Tongue (tissue), 3 donors: Measurements from ENCODE around the gene TBC1D28. TPM values are rescaled to one million over a fixed set of nuclear protein-coding genes. Genes with fewer than 3 reads are reported as not detected.
"Not testable (repeated sequence)": the region's sequence is repeated elsewhere in the genome, so short reads cannot be mapped to it uniquely, and the experiment has no call there.

Experiments used
- DNase-seq: peaks from one replicate; pipeline ENCODE4 v3.0.0-alpha.2; 2015
- small RNA-seq: library from RNA; depleted of rRNA; stranded (forward); fragments of <200 nt; gene quantifications from one replicate; pipeline ENCODE3, GENCODE V24; 2014; ENCODE audit warnings: low replicate concordance
- total RNA-seq: library from RNA; depleted of rRNA; stranded (reverse); fragments of >200 nt; gene quantifications from one replicate; pipeline ENCODE4 v1.2.3, GENCODE V29; 2014

Gene TBC1D28
- total RNA-seq, 1 donor from 2014 or later: not detected

DNA sequence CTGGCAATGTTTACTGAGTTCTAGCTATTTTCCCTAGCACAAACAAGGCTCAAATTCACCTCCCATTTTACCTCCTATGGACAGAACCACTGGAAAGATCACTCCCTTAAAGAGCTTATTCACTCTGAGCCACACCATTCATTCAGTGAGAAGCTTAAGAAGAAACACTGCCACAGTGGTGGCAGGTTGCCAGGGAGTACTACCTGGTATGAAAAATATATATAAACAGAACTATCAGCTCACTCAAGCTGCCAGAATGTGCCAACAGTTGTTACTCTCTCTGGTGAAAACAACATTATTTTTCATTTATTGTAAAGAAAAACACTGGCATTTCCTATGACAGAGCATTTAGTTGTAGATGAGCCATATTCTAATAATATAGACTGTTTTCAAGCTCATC, 31.2 kb downstream of the TBC1D28 start:
- not testable (repeated sequence) for DNase-seq

DNA sequence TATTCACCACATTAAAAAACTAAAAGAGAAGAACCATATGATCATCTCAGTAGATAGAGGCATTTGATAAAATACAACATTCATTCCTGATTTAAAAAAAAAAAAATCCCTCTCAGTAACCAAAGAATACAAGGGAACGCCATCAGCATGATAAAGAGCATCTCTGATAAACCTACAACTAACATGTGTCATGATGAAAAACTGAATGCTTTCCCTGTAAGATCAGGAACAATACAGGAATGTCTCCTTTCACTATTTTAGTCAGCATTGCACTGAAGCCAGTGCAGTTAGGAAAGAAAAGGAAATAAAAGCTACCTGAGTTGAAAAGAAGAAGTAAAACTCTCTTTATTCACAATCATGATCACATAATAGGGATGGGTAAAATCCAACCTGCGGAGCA, 51.1 kb downstream of the TBC1D28 start:
- not testable (repeated sequence) for DNase-seq

Small RNA genes within 50 kb of the gene (small RNA-seq; reads per million reads assigned to genes)
- not detected for gene AC026271.2

Other genes starting within 250 kb of the TBC1D28 start
- 5.6 TPM for gene LGALS9C, start 167.6 kb downstream of the TBC1D28 start, total RNA-seq
- 4.8 TPM for gene FOXO3B, start 37.9 kb upstream of the TBC1D28 start, total RNA-seq
- gene FBXW10, start 99.7 kb upstream of the TBC1D28 start, total RNA-seq: 0.31 TPM
- gene TVP23B, start 136.8 kb upstream of the TBC1D28 start, total RNA-seq: 35.0 TPM
- gene PRPSAP2, start 213.7 kb upstream of the TBC1D28 start, total RNA-seq: 43.1 TPM